Fibroblast of lung (primary cell): Measurements from ENCODE around the gene SGSM2. TPM values are rescaled to one million over a fixed set of nuclear protein-coding genes. Genes with fewer than 3 reads are reported as not detected.

ENCODE experiments used
- DNase-seq, 2 donors: peaks; one replicate each; pipeline versions ENCODE4 v3.0.0 to v3.0.0-alpha.2; 2010; ENCODE audit warnings: low read depth in 2 of 2
- H2AFZ ChIP-seq: 2 replicates; pipeline ENCODE4 v1.5.1; 2012; ENCODE audit warnings: low read length, control low read depth, inconsistent platforms
- H3K27ac ChIP-seq: 2 replicates; pipeline ENCODE4 v1.5.1; 2011; ENCODE audit warnings: low read length, control low read depth; ENCODE audit not compliant: insufficient read depth
- H3K27me3 ChIP-seq: 2 replicates; pipeline ENCODE4 v1.5.1; 2011; ENCODE audit warnings: mild to moderate bottlenecking, low read length; ENCODE audit not compliant: control insufficient read depth, insufficient read depth
- H3K36me3 ChIP-seq: 2 replicates; pipeline ENCODE4 v1.5.1; 2011; ENCODE audit warnings: low read length; ENCODE audit not compliant: control insufficient read depth, insufficient read depth
- H3K4me1 ChIP-seq: 2 replicates; pipeline ENCODE4 v1.5.1; 2011; ENCODE audit warnings: low read length; ENCODE audit not compliant: control insufficient read depth, insufficient read depth; ENCODE audit errors: extremely low read depth
- H3K4me2 ChIP-seq: 2 replicates; pipeline ENCODE4 v1.5.1; 2011; ENCODE audit warnings: low read length, control low read depth; ENCODE audit not compliant: insufficient read depth; ENCODE audit errors: extremely low read depth
- H3K4me3 ChIP-seq, 4 experiments: fragments of 200-600 bp in 1 of 4; sonication (generic) in 1 of 4; replicated peaks in 1 of 4; 2 replicates each; pipeline ENCODE4 v1.5.1; 2011 to 2016; ENCODE audit warnings: low read length in 4 of 4, low read depth in 3 of 4, mild to moderate bottlenecking in 3 of 4, control low read depth in 2 of 4, inconsistent platforms in 1 of 4, mixed read lengths in 1 of 4; ENCODE audit not compliant: insufficient read depth in 1 of 4; ENCODE audit errors: control extremely low read depth in 1 of 4
- H3K79me2 ChIP-seq: 2 replicates; pipeline ENCODE4 v1.5.1; 2012; ENCODE audit warnings: mild to moderate bottlenecking, low read length, inconsistent platforms; ENCODE audit not compliant: control insufficient read depth, insufficient read depth
- H3K9ac ChIP-seq: 2 replicates; pipeline ENCODE4 v1.5.1; 2011; ENCODE audit warnings: mild to moderate bottlenecking, low read length, control low read depth; ENCODE audit not compliant: insufficient read depth
- H3K9me3 ChIP-seq: 2 replicates; pipeline ENCODE4 v1.5.1; 2012; ENCODE audit warnings: low read depth, low read length; ENCODE audit not compliant: control insufficient read depth, insufficient read depth
- H4K20me1 ChIP-seq: 2 replicates; pipeline ENCODE4 v1.5.1; 2011; ENCODE audit warnings: low read length; ENCODE audit not compliant: control insufficient read depth, insufficient read depth; ENCODE audit errors: extremely low read depth
- CTCF ChIP-seq, 2 donors: IDR thresholded peaks in 1 of 2; conservative IDR thresholded peaks in 1 of 2; 1 replicate in 1 of 2; 2 replicates in 1 of 2; pipeline ENCODE4 v1.5.1; 2011 to 2012; ENCODE audit warnings: low read length in 2 of 2, control low read depth in 1 of 2, inconsistent platforms in 1 of 2, low read depth in 1 of 2, mild to moderate bottlenecking in 1 of 2
- EZH2 ChIP-seq: IDR thresholded peaks from 2 replicates; pipeline ENCODE4 v1.5.1; 2012; ENCODE audit warnings: low read length, control low read depth, mild to moderate bottlenecking; ENCODE audit errors: missing control alignments
- polyA plus RNA-seq, 2 donors: library from polyadenylated mRNA; depleted of rRNA in 1 of 2; stranded (reverse) in 1 of 2; unstranded in 1 of 2; fragments of >200 nt; gene quantifications; 2 replicates each; pipeline ENCODE4 v1.2.1, GENCODE V29; 2011 to 2012; ENCODE audit warnings: missing spikeins in 1 of 2
- total RNA-seq: library from RNA; depleted of rRNA; stranded (reverse); fragments of >200 nt; gene quantifications from 2 replicates; pipeline ENCODE4 v1.2.1, GENCODE V29; 2014

Gene SGSM2
- total and polyA plus RNA-seq, 2 donors (not counting 1 experiment from before 2014, with no cell fraction given), result 23.4 to 31.5 TPM

- Histone ChIP-seq H2AFZ (peak overlapping the region; percentile 48), H3K9me3 (no peaks in the 10 kb centered on the region), H3K4me2 (peak overlapping the region; percentile 62), H3K27me3 (no peaks in the 10 kb centered on the region), H3K4me1 (peaks cover 13% of the 10 kb centered on the region), H3K4me3 (peak overlapping the region; percentile 9 to 95 (median 58)), H4K20me1 (no peaks in the 10 kb centered on the region), H3K79me2 (peaks cover 29% of the 10 kb centered on the region), H3K27ac (no peak overlapping the region), H3K36me3 (peaks cover 7% of the 10 kb centered on the region), H3K9ac (peak overlapping the region; percentile 86)
- TF ChIP-seq EZH2, result no peak
- TF ChIP-seq CTCF (conservative IDR thresholded peaks at IDR 0.05 in 1 of 2, IDR thresholded peaks at IDR 0.05 in 1 of 2; ENCODE audit: low read depth in 1 of 2, low read length in 2 of 2), result no peak
- DNase-seq, result peak in 1 of 2 donors; percentile 47
Observed at GRCh38 chr17:2338315-2338657, 985 bp downstream of the SGSM2 start.

- Histone ChIP-seq H3K27me3 (no peaks in the 10 kb centered on the region), H3K4me2 (no peak overlapping the region), H3K4me1 (peaks cover 7% of the 10 kb centered on the region), H3K79me2 (no peaks in the 10 kb centered on the region), H2AFZ (no peak overlapping the region), H3K9me3 (no peaks in the 10 kb centered on the region), H3K4me3 (no peak overlapping the region), H4K20me1 (no peaks in the 10 kb centered on the region), H3K27ac (no peak overlapping the region), H3K9ac (no peak overlapping the region), H3K36me3 (peaks cover 3% of the 10 kb centered on the region)
- TF ChIP-seq EZH2 (no peak), CTCF (conservative IDR thresholded peaks at IDR 0.05 in 1 of 2, IDR thresholded peaks at IDR 0.05 in 1 of 2; ENCODE audit: low read depth in 1 of 2, low read length in 2 of 2) (no peak)
- DNase-seq, result no peak
Observed at GRCh38 chr17:2343421-2343820, 6.1 kb downstream of the SGSM2 start.

- H3K79me2 ChIP-seq, result no peaks in the 10 kb centered on the region
- DNase-seq, result peak in 1 of 2 donors; percentile 43
Observed at GRCh38 chr17:2344528-2344927, 7.2 kb downstream of the SGSM2 start.

More at GRCh38 chr17:2344528-2344927, 7.2 kb downstream of the SGSM2 start:
- Histone ChIP-seq H3K4me3 (no peak overlapping the region), H2AFZ (no peak overlapping the region), H3K36me3 (peaks cover 3% of the 10 kb centered on the region), H3K9ac (no peak overlapping the region), H3K9me3 (no peaks in the 10 kb centered on the region), H4K20me1 (no peaks in the 10 kb centered on the region), H3K27me3 (no peaks in the 10 kb centered on the region), H3K27ac (no peak overlapping the region), H3K4me1 (peaks cover 7% of the 10 kb centered on the region), H3K4me2 (no peak overlapping the region)
- TF ChIP-seq CTCF (conservative IDR thresholded peaks at IDR 0.05 in 1 of 2, IDR thresholded peaks at IDR 0.05 in 1 of 2; ENCODE audit: low read depth in 1 of 2, low read length in 2 of 2) (no peak), EZH2 (no peak)
